Suprapubic skin (tissue), 4 donors: ENCODE data around the gene ACER1.

Experiments used
- EP300 ChIP-seq: sonication (generic); formaldehyde crosslinking; IDR thresholded peaks from one replicate; pipeline ENCODE4 v1.6.1; 2017; ENCODE audit warnings: antibody characterized with exemption
- POLR2A ChIP-seq, 2 donors: fragments of 450-650 bp; IDR thresholded peaks; one replicate each; pipeline ENCODE4 v1.6.1; 2017; ENCODE audit warnings: antibody characterized with exemption in 2 of 2, mild to moderate bottlenecking in 2 of 2, moderate library complexity in 2 of 2
- POLR2AphosphoS5 ChIP-seq, 3 donors: sonication (generic); formaldehyde crosslinking; IDR thresholded peaks; one replicate each; pipeline ENCODE4 v1.6.1; 2017; ENCODE audit warnings: antibody characterized with exemption in 3 of 3
- TF ChIP-seq, protein P1 (sequence below), 2 donors: fragments of 200-600 bp in 1 of 2; fragments of 450-650 bp in 1 of 2; sonication (generic) in 1 of 2; IDR thresholded peaks; one replicate each; pipeline ENCODE4 v1.5.1; 2016 to 2019; ENCODE audit warnings: antibody characterized with exemption in 2 of 2, mild to moderate bottlenecking in 1 of 2, moderate library complexity in 1 of 2

- TF ChIP-seq POLR2A (IDR thresholded peaks at IDR 0.05) (no peak), EP300 (no peak), POLR2AphosphoS5 (IDR thresholded peaks at IDR 0.05) (no peak)
- TF ChIP-seq, protein P1, sequence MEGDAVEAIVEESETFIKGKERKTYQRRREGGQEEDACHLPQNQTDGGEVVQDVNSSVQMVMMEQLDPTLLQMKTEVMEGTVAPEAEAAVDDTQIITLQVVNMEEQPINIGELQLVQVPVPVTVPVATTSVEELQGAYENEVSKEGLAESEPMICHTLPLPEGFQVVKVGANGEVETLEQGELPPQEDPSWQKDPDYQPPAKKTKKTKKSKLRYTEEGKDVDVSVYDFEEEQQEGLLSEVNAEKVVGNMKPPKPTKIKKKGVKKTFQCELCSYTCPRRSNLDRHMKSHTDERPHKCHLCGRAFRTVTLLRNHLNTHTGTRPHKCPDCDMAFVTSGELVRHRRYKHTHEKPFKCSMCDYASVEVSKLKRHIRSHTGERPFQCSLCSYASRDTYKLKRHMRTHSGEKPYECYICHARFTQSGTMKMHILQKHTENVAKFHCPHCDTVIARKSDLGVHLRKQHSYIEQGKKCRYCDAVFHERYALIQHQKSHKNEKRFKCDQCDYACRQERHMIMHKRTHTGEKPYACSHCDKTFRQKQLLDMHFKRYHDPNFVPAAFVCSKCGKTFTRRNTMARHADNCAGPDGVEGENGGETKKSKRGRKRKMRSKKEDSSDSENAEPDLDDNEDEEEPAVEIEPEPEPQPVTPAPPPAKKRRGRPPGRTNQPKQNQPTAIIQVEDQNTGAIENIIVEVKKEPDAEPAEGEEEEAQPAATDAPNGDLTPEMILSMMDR (IDR thresholded peaks at IDR 0.05) = no peak
Measured at GRCh38 chr19:6374711-6375410, 41.4 kb upstream of the ACER1 start.
